Measurements from ENCODE around the gene RNF26. TPM values are rescaled to one million over a fixed set of nuclear protein-coding genes. Genes with fewer than 3 reads are reported as not detected.

Gene RNF26
- total RNA-seq, 1 experiment from 2014 or later = 69.0 TPM

DNA sequence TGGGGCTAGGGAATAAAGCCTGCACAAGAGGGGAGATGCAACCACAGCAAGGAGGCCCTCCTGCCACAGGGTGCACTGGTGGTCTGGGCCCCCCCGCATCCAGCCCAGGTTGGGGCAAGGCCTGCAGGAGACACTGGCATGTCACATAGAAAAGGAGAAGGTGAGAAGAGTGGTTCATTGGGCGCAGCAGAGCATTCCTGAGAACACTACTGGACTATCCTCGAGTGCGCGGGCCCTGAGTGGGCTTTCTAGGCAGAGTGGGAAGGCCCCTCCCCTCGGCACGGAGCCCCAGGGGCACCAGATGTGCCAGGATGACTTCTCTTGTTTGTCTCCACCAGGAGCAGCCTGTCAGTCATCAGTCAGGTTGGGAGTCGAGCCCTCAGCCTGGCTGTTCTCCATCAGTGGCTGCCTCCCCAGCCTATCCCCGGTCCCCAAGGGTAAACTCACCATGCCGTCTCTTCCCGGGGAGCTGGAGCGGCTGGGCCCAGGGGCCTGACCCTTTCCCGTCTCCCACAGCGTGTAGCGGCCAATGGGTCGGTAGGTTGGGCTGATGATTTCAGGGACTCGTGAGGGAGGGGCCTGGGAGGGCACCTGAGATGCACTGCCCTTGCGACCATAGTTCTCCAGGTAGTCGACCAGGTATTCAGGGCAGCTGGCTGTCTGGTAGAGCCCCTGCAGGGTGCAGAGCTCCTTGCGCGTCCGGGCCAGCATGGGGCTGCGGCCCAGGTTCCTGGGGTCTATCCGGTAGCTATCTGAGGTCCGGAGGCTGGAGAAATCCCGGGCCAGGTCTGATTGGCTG lies 38.1 kb downstream of the RNF26 start:
- H3K36me3 ChIP-seq (ENCODE audit: control insufficient read depth, insufficient read depth, low read length) = no peaks in the 10 kb centered on the region
- DNase-seq (ENCODE audit: low read depth, low spot score) = no peak
- BruUV-seq (replicated peaks) = no TSS peak
- no peak overlapping the region for H3K4me3 ChIP-seq (ENCODE audit: low read depth in 2 of 2, low read length in 2 of 2)
- no peak for TF ChIP-seq SIN3A (IDR thresholded peaks at IDR 0.05; ENCODE audit: borderline replicate concordance, insufficient read depth, low read depth, low read length)
- no peak for TF ChIP-seq POLR2AphosphoS5 (IDR thresholded peaks at IDR 0.05; ENCODE audit: low read depth, low read length)
- TF ChIP-seq, protein P1, sequence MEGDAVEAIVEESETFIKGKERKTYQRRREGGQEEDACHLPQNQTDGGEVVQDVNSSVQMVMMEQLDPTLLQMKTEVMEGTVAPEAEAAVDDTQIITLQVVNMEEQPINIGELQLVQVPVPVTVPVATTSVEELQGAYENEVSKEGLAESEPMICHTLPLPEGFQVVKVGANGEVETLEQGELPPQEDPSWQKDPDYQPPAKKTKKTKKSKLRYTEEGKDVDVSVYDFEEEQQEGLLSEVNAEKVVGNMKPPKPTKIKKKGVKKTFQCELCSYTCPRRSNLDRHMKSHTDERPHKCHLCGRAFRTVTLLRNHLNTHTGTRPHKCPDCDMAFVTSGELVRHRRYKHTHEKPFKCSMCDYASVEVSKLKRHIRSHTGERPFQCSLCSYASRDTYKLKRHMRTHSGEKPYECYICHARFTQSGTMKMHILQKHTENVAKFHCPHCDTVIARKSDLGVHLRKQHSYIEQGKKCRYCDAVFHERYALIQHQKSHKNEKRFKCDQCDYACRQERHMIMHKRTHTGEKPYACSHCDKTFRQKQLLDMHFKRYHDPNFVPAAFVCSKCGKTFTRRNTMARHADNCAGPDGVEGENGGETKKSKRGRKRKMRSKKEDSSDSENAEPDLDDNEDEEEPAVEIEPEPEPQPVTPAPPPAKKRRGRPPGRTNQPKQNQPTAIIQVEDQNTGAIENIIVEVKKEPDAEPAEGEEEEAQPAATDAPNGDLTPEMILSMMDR (IDR thresholded peaks at IDR 0.05) = no peak
- TF ChIP-seq, protein P2, sequence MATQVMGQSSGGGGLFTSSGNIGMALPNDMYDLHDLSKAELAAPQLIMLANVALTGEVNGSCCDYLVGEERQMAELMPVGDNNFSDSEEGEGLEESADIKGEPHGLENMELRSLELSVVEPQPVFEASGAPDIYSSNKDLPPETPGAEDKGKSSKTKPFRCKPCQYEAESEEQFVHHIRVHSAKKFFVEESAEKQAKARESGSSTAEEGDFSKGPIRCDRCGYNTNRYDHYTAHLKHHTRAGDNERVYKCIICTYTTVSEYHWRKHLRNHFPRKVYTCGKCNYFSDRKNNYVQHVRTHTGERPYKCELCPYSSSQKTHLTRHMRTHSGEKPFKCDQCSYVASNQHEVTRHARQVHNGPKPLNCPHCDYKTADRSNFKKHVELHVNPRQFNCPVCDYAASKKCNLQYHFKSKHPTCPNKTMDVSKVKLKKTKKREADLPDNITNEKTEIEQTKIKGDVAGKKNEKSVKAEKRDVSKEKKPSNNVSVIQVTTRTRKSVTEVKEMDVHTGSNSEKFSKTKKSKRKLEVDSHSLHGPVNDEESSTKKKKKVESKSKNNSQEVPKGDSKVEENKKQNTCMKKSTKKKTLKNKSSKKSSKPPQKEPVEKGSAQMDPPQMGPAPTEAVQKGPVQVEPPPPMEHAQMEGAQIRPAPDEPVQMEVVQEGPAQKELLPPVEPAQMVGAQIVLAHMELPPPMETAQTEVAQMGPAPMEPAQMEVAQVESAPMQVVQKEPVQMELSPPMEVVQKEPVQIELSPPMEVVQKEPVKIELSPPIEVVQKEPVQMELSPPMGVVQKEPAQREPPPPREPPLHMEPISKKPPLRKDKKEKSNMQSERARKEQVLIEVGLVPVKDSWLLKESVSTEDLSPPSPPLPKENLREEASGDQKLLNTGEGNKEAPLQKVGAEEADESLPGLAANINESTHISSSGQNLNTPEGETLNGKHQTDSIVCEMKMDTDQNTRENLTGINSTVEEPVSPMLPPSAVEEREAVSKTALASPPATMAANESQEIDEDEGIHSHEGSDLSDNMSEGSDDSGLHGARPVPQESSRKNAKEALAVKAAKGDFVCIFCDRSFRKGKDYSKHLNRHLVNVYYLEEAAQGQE (IDR thresholded peaks at IDR 0.05; ENCODE audit: insufficient read depth in 1 of 2, low read depth in 2 of 2, low read length in 1 of 2) = no peak
- no peak for TF ChIP-seq TCF7L2 (IDR thresholded peaks at IDR 0.05; ENCODE audit: low read depth, low read length)
- intact Hi-C loops (cut with micrococcal nuclease; ENCODE audit: unreplicated experiment) (loop anchor here (5.0 kb wide), 1 partner anchor 35 kb away; no protein-coding TSS in a partner anchor), in situ Hi-C loops (cut with HindIII; ENCODE audit: low pct_unique_long_range_greater_than_20kb, low sequenced_read_pairs) (no loop called here)
- no peak for ATAC-seq
- H3K4me1 ChIP-seq (ENCODE audit: control insufficient read depth, insufficient read depth, low read length) = peaks cover 16% of the 10 kb centered on the region
- no peaks in the 10 kb centered on the region for H3K27me3 ChIP-seq (ENCODE audit: control insufficient read depth, insufficient read depth, low read length)
- ChIA-PET POLR2A (no interaction called here), CTCF (interaction anchor here (0.5 to 2.3 kb wide), 6 partner anchors 8 to 194 kb away, joined by 3 to 22 read pairs (median 4); partner anchors contain the start of gene RNF26)
- no peaks in the 10 kb centered on the region for H3K9me3 ChIP-seq (ENCODE audit: control insufficient read depth, insufficient read depth, low read depth, low read length)
- no peak overlapping the region for H3K27ac ChIP-seq (ENCODE audit: low read length)

DNA sequence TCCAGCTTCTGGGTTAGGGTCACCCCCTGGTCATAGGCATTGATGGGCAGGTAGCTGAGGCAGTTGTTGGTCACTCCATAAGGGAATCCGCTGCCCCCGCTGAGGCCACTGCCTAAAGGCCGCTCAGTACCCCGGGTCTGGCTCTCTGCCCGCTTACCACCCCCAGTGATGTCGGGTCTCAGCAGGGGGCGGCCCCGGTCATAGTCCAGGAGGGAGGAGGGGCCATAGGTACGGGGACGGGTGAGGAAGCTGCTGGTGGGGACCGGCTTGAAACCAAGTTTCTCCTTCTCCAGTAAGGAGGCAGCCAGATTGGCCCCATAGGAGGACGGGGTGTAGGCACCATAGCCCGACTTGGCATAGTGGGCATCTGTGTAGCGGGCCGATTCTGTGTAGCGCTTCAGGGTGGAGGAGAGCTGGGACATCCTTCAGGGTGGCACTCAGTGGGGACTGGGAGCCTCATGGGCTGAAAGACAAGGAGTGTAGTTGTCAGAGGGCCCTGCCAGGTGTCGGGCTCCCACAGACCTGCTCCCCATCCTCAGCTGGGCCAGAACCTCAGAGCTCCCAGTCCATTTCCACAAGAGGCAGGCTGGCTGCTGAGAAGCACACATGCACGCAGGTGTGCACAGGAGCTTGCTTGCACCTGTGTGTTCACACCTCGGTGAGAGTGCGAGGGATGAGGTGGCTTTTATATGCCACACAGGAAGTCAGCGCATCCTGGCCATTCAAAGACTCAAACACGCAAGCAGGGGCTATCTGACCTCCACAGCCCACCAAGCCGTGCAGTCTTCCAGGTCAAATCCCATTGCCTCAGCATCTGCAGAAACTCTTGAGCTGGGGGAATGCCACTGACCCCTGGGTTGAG lies 39.0 kb downstream of the RNF26 start:
- POLR2A ChIA-PET = interaction anchor here (0.5 kb wide), 1 partner anchor 464 kb away, joined by 3 read pairs; no protein-coding TSS in a partner anchor
- Histone ChIP-seq H3K9me3 (ENCODE audit: control insufficient read depth, insufficient read depth, low read depth, low read length) (no peaks in the 10 kb centered on the region), H3K36me3 (ENCODE audit: control insufficient read depth, insufficient read depth, low read length) (no peaks in the 10 kb centered on the region), H3K4me3 (ENCODE audit: low read depth in 2 of 2, low read length in 2 of 2) (no peak overlapping the region), H3K4me1 (ENCODE audit: control insufficient read depth, insufficient read depth, low read length) (peaks cover 14% of the 10 kb centered on the region), H3K27ac (ENCODE audit: low read length) (no peak overlapping the region), H3K27me3 (ENCODE audit: control insufficient read depth, insufficient read depth, low read length) (no peaks in the 10 kb centered on the region)
- CTCF ChIA-PET = interaction anchor here (0.5 to 2.3 kb wide), 10 partner anchors 7 to 101 kb away, joined by 3 to 22 read pairs (median 4); partner anchors contain the start of gene RNF26
- BruUV-seq (replicated peaks) = no TSS peak
- TF ChIP-seq, protein P2 (IDR thresholded peaks at IDR 0.05; ENCODE audit: insufficient read depth in 1 of 2, low read depth in 2 of 2, low read length in 1 of 2) = no peak
- TF ChIP-seq POLR2AphosphoS5 (IDR thresholded peaks at IDR 0.05; ENCODE audit: low read depth, low read length) = no peak
- TF ChIP-seq, protein P1 (IDR thresholded peaks at IDR 0.05) = no peak
- TF ChIP-seq SIN3A (IDR thresholded peaks at IDR 0.05; ENCODE audit: borderline replicate concordance, insufficient read depth, low read depth, low read length) = no peak
- no peak for TF ChIP-seq TCF7L2 (IDR thresholded peaks at IDR 0.05; ENCODE audit: low read depth, low read length)
- intact Hi-C loops (cut with micrococcal nuclease; ENCODE audit: unreplicated experiment) (loop anchor here (5.0 kb wide), 1 partner anchor 36 kb away; no protein-coding TSS in a partner anchor), in situ Hi-C loops (cut with HindIII; ENCODE audit: low pct_unique_long_range_greater_than_20kb, low sequenced_read_pairs) (no loop called here)
- DNase-seq (ENCODE audit: low read depth, low spot score) (no peak), ATAC-seq (no peak)

Measured in Panc1 (cell line).